Amniotic stem cell (primary cell): Measurements from ENCODE around the gene NRP2.

Experiments used
- DNase-seq: peaks from one replicate; lab custom pipeline; 2025; lab: John Stamatoyannopoulos, UW

NRP2 gene

DNA sequence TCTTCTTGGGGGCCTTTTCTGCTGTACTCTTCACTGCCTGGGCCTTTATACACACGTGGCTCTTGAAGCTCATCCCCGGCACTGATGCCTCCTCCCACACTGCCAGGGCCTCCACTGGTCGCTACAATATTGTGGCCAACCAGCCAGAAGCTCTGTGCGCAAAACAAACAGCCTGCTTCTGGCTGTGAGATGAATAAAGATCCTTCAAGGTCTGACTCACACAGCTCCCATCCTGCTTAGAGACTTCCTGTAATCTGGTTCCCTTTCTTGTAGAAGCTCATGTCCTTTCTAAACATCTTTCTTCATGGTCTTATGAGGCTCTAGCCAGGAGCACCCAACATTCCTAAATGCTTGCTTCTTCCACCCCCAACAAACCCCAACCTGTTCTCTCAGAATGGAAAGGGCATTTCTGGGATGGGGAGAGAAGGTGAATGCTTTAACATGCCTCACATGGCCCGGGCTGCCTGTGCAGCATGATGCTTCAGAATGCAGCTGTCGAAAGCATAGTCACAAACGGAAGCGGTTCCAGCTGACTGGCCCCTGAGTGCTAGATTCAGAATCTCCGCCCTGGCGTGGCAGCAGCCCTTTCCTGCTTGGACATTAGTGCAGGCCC lies 24.6 kb downstream of the NRP2 start:
- no peak for DNase-seq

DNA sequence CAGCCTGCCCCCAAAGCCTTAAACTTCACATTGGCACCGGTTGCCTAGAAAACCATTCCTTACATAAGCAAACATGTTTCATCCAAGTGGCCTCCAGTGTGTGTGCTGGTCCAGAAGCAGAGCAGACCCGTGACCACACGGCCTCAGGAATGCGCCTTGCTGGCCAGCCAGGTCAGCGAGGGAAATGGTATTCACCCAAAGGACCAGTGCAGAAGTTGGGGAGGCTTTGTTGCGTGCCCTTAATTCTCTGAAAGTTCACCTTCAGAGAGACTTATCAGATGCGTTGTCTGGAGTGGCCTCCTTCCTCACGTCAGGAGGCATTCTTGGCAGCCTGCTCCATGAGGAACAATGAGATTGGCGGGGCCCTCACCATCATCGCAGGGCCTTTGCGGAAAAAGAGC lies 25.9 kb downstream of the NRP2 start:
- DNase-seq = no peak

DNA sequence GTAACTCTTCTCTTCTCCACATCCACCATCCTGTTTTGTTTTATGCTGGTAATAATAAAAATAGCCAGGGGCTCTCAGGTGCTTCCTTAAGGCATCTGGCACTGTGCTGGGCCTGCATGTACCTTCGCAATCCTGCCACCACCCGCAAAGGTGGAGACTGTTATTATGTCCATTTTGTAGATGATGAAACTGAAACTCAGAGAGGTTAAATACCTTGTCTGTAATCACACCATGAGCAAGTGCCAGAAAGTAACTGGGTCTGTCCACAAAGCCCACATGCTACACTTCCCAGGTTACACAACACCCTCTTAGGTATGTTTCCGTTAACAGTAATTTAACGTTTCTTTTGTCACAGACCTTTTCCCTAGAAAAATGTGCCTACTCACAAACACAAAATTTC lies 27.0 kb downstream of the NRP2 start:
- DNase-seq = no peak

DNA sequence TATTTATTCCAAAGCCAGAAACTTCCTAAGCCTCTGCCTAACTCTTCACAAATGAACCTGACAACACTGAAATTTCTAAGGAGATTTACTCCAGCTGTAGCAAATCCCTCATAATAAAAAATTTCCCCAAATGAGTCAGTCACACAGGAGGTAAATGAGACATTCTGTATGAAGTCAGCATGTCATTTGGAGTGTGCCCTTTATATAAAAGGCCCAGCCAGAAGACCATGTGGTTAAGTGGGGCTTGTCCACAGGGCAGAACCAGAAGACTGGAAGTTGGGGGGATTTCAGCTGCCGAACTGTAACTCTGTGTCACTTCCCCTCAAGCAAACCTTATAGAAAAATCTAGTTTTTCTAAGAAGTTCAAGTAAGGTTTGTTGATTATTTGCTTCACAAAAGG lies 30.2 kb downstream of the NRP2 start:
- no peak for DNase-seq

DNA sequence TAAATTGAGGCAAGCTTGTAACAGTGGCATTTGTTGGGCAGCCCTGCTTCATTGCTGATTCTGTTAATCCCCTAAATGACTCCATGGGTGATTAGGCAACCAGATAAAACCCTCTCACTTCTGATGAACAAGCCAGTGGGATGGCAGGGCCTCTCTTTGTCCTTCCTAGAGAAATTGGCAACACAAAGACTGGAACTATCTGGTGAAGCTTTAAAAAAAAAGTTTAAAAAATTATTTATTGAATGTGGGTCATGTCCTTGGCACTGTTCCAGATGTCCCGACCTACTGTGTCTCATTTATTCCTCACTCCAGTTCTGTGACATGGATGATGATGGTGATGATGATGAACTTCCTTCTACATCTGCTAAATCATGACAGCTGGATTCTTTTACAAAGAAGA lies 30.8 kb downstream of the NRP2 start:
- DNase-seq = no peak

DNA sequence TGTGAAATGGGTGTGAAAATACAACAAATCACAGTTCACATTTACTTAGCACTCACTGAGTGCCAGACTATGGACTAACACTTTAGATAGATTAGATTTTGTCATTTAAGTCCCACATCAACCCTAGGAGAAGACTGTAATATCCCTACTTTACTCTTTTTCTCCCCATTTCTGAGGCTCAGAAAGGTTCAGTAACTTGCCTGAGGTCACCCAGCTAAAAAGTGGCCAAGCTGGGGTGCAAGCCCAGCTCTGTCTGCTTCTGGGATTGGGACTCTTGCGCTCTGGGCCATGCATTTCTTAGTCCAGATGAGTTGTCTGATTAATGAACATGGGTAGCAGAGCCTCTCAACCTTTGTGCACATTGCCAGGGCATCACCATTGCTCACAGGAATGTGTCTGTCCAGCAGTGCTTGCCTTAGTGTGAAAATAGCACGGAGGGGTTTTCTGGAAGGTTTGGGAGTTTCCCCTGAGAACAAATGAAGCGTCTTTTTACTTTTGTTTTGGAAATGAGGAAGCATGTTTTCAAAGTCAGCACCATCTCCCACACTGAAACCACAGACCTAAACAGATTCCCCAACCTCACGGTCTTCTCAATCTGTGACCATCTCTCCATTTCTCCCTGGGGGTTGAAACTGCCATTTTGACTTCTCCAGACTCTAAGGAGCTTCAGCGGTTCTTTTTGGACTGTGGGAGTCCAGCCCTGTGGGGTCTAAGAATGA lies 31.9 kb downstream of the NRP2 start:
- DNase-seq = no peak

DNA sequence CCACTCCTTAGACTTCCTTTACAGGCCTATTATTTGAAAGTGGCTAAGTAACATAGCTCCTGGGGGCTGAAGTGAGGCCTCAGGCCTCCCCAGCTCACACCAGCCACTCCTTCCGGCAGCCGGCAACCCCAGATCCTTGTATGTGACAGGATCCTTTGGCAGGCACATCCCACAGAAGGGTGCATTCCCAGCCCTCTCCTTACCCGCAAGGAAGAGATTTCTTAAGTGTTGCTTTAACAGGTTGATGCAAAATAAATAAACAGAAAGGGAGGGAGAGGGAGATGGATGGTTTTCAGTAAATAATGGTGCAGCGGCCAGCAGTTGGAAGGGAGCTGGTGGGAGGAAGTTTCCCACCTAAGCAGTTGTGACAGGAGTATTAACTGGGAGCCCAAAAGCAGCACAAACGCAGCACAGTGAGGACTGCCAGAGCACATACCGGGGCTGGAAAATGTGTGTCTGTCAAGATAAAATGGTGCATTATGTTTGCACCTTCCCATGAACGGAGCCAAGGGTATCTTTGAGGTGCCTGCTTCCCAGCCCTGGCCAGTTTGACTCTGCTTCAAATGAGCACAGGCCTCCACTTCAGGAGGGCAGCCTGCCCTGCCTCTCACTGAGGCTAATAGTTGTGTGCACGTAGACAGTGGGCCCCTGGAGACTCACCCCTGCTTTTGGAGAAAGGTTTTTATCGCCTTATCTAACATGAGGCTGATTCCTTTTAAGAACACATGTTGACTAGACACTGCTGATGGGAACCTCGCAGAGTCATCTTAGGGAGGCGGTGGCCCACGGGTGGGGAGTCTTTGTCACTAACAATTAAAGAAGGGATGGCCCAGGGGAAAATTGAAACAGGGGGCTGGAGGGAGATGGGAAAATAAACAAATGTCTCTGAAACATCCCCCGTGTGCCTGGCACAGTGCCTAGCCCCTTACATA lies 32.8 kb downstream of the NRP2 start:
- no peak for DNase-seq

DNA sequence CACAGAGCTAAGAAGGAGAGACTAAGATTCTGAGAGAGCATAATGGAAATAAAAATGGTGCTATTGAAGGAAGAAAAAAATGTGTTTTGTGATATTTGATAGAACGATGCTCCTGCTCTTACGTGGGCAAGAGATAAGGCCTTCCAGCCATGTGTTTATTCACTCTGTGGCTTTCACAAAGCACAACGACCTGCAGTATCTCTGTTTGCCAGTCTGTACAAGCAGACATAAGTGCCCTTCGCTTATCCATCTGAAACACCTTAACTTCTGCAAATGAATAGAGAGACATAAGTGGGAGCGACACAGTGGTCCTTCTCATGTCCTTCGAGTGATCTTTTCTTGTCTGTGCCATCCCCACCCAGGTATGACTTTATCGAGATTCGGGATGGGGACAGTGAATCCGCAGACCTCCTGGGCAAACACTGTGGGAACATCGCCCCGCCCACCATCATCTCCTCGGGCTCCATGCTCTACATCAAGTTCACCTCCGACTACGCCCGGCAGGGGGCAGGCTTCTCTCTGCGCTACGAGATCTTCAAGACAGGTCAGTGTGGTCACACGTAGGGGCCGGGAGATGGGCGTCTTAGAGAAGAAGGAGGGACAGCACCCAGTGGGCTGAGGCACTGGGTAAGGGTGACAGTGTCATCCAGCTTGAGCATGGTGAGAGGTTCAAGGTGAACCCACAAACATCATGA lies 33.7 kb downstream of the NRP2 start:
- DNase-seq = no peak

DNA sequence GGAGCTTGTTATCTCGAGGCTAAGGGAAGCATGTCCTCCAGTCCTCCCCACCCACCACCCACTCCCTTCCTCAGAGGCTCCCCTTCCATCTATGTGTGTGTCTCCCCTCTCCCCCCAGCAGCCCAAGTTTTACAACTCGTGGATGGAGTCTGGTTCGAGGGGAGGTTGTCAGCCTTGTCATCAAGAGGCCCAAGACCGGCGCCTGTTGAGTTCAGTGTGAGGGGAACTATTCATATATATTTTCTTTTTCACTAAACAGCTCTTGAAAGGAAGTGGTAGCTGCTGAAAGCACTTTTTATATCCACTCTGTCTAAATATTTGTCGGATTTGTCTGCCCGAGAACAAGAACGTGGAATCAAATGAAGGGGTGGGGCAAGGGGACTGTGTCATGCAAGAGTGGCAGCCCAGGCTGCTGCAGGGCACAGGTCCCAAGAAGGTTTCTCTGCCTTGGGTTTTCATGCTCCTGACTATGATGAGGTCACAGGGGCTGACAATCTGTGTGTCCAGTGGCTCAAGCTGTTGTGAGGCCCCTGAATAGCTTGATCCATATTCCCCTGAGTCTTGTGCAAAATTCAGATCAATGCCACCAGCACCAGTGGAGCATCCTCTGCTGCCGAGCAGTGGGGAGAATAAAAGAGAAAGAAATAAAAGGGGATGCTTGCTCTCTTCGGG lies 35.0 kb downstream of the NRP2 start:
- no peak for DNase-seq

DNA sequence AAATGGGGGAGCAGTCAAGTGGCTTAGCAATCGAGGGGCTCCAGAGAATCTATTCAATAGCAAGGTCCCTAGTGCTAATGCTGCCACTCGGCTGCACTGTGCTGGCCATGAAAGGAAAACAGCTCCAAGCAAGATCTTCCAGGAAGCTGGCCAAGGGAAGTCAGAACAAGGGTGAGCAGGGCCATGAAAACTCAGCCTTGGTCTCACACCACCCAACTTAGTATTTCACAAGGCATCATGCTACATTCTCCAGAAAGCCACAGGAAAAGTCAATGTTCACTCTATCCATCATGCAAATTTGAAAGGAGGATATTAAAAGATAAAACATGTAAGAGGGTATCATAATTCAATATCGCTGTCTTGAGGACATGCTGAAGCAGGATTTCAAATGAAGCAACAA lies 35.7 kb downstream of the NRP2 start:
- DNase-seq = no peak

DNA sequence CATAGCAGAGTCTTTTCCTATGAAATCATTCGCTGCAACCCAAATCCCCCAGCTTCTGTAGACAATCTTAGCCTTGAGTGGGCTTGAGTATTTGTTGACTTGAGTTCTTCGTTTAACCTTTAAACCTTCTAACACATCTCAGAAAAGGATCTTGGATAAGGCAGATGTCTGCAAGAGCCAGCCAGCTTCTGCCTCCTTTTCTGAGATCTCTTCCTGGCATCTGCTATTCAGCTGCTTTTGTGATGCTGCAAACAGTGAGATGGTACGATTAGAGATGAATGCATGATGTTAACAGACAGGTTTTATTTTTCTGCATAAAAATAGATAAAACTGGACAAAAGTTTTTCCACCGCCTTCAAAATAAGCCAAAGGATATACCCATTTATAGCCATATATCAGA lies 37.5 kb downstream of the NRP2 start:
- DNase-seq = no peak

DNA sequence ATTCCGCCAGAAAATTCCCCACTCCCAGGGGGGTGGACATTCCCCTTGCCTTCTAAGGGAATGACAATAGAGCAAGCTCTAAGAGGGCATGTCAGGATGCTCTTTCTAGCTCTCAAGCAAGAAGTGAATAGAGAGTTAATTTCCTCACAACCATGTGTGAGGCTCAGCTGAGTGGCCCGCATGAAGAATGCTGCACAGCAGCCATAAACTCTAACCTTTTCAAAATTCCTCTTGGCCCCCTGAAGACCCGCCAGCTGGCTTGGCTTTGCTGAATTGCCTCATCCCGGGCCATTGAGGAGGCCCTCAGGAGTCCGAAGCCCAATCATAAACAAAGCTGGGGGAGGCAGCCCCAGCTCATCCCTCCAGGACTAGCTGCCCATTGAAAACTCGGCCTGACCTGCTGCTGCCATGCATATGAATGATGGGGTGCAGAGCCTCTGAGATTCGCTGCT lies 38.2 kb downstream of the NRP2 start:
- DNase-seq = no peak

DNA sequence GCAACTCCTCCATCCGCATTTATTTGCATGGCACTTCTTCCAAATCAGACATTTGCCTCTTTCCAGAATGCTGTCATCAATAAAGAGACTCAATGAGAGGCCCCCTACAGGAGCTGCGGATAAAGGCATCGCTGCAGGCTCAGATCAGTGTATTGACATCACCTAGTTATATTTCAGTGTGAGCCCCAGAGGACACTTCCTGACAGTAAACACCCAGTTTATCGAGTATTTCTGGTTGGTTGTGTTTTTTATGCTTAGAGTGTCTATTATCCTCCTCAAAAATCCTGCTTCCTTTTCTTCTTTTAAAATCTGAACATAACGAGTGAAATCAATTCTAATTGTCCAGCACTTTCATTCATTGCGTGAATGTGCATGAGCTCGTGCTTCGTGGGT lies 38.8 kb downstream of the NRP2 start:
- no peak for DNase-seq

DNA sequence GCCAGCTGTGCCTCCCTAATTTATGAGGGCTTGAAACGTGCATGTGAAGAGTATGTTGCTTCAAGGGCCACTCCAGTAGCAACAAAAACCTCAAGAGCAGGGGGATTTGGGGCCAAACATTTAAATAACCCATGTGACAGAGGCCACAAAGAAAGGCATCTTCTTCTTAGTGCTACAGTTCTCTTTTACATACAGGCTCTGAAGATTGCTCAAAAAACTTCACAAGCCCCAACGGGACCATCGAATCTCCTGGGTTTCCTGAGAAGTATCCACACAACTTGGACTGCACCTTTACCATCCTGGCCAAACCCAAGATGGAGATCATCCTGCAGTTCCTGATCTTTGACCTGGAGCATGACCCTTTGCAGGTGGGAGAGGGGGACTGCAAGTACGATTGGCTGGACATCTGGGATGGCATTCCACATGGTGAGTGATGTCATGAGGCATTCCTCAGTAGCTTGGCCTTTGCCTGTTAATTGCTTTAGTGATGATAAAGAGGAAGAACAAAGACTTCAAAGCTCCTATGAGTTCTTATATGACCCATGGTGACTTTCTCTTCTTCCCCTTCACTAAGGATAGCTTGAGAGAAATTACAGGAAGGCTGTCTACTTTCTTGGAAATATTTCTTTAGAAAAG lies 40.1 kb downstream of the NRP2 start:
- no peak for DNase-seq

DNA sequence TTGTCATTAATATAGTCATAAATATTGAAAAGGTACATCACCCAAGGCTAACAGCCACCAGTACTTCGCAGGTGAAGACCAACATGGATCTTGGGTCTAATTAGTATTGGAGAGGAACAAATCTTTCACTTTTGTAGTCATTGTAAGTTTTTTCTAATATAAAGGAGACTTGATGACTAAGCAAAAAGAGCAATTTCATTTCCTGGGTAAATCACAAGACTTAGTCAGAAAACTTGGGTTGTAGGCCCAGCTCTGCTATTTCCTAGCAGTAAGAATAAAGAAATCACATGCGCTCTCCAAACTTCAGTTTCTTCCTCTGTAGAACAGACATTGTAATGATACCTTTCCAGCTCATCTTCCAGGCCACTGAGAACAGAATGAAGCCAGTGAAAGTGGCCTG lies 40.9 kb downstream of the NRP2 start:
- no peak for DNase-seq

DNA sequence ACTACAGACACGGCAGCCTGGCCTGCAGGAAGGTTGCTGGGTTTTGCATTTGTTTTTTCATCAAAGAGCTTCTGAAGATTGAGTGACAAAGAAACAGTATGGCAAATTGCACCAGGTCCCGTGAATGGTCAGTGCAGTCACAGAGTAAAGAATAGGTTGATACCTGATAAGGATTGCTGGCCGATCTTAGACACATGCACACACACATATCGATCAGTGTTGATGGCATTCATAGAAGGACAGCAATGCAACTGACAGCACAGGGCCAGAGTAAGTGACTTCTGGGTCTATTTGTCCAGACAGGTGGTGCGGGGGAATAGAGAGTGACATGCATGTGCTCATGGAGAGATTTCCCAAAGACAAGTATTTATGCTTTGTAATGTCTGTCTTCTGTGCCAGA lies 42.8 kb downstream of the NRP2 start:
- DNase-seq = no peak

DNA sequence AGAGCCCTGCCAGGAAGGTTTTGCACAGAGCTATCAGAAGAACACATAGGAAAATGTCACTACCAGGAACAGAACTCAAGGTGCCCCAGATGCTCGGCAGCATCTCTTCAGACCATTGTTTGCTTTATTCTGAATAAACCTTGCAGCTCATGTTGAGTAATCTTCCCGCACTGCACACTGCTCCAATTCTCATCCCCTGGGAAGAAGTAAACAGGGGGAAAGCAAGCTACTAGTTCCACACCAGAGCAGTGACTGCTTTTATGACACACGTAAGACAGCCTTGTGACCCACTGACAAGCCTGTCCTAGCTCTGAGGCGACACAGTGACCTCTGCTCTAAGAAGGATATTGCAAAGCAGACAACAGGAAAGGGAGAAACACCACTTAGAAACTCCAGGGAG lies 44.2 kb downstream of the NRP2 start:
- no peak for DNase-seq

DNA sequence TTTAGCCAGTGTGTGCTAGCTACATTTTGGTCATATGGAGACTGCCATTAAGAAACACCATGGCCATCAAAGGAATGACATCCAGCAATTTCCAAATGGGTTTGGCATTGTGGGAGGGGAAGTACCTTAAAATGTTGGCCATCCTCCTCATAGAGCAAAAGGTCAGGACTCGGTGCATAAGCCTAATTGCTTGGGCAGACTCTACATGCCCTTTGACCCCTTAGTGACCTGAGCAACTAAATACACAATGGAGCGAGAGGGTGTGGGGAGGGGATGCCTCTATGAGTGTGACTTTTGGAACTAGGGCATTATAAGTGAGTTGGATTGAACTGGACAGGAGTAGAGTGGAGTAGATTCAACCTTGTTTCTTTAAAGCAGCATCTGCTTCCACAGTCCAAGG lies 44.9 kb downstream of the NRP2 start:
- no peak for DNase-seq

DNA sequence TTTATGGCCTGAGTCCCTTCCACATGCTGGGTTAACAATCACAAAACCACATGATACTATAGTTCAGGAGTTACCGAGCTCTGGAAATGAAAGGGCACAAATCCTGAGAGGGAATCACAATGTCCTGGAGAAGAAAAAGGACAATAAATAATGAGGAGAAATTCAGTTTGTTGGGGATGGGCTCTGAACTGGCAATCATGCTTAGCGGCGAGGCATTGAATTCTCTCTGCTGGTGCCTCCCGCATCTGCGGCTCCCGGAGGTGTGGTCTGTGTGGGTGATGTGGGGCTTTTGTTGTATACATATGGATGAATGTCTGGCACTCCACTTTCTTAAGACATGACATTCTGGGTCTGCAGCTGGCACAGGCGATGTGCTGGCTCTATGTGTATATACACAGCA lies 46.1 kb downstream of the NRP2 start:
- DNase-seq = no peak

DNA sequence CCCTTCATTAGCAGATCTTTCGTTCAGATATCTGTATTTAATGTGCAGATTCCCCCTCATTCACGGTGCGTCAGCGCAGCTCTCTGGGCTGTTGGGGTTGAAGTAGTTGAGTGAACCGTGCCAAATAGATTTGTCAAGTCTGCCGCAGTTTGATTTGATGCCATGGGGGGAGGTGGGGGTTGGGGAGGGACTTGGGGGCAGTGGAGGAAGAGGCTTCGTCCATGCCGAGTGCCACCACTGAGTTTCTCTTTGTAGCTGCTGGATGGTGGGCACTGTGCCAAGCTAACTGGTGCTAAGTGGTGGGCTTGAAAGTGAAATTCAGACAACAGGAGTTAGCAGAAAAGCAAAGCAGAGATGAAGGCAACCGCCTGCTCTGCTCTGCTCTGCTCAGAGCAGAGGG lies 47.9 kb downstream of the NRP2 start:
- no peak for DNase-seq
